ENCODE data around the gene SLC4A11. TPM values are rescaled to one million over a fixed set of nuclear protein-coding genes. Genes with fewer than 3 reads are reported as not detected.
"Not testable (repeated sequence)": the region's sequence is repeated elsewhere in the genome, so short reads cannot be mapped to it uniquely, and the experiment has no call there.

The SLC4A11 gene
- polyA plus RNA-seq, 3 donors: 2.3 to 3.4 (median 3.0) TPM

GRCh38 chr20:3187861-3188260, 51.1 kb downstream of the SLC4A11 start:
- not testable (repeated sequence) for DNase-seq (ENCODE audit: extremely low read depth in 1 of 11, low read depth in 9 of 11, low spot score in 4 of 11)

GRCh38 chr20:3183896-3184612, 54.9 kb downstream of the SLC4A11 start:
- DNase-seq (ENCODE audit: extremely low read depth in 1 of 11, low read depth in 9 of 11, low spot score in 4 of 11): no peak

- not testable (repeated sequence) for DNase-seq (ENCODE audit: extremely low read depth in 1 of 11, low read depth in 9 of 11, low spot score in 4 of 11)
Measured at GRCh38 chr20:3182429-3182828, 56.6 kb downstream of the SLC4A11 start.

DNA sequence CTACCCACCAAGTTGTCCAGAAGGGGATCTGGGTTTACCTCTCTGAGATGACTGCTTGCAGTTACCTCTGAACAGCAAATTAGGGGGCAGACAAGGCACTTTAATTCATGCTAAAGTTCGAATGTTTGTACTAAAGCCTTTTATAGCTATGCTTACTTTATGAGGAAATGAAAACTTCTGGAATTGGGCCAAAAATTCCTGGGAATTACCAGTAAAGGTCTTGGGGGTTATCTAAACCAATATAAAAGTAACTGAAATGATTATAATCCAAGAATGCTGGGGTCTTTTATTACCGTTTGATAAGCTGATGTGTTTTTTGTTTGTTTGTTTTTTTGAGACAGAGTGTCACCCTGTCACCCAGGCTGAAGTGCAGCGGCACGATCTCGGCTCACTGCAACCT, 57.7 kb downstream of the SLC4A11 start:
- DNase-seq (ENCODE audit: extremely low read depth in 1 of 11, low read depth in 9 of 11, low spot score in 4 of 11): no peak

DNA sequence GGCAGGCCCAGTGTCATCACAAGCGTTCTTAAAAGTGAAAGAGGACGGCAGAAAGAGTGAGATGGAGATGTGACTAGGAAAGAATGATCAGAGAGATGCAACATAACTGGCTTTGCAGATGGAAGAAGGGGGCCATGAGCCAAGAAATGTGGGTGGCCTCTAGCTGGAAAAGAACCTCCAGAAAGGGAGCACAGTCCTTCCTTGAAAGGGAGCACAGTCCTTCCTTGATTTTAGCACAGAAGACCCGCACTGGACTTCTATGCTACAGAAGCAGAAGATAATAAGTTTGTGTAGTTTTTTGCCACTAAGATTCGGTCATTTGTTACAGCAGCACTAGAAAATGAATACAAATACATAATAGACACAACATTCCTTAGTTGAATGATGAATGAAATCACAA, 58.7 kb downstream of the SLC4A11 start:
- DNase-seq (ENCODE audit: extremely low read depth in 1 of 11, low read depth in 9 of 11, low spot score in 4 of 11): no peak

DNA sequence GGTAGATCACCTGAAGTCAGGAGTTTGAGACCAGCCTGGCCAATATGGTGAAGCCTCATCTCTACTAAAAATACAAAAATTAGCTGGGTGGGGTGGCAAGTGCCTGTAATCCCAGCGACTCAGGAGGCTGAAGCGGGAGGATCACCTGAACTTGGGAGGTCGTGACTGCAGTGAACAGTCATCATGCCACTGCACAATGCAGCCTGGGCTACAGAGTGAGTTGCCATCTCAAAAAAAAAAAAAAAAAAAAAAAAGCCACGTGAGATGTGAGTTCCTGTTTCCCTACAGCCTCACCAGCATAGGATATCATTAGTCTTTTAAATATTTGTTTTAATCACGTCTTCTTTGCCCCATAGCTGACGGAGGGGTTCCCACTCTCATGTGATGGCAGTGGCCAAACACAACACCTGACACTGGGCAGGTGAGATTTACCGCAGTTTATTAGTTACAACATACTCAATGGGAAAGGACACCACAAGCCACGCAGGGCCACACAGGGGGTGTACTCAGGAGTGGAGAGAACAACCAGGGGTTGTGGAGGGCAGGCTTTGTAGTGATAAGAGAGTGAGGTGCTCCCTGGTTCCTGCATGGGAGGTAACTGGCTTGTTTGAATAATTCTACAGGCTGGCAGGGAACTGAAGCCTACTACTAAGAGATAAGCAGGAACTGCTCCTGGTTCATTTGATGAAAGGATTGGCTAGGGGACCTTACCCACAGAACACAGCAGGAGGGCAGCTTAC, 61.1 kb downstream of the SLC4A11 start:
- no peak for DNase-seq (ENCODE audit: extremely low read depth in 1 of 11, low read depth in 9 of 11, low spot score in 4 of 11)

Other genes starting within 250 kb of the SLC4A11 start
- under 1 TPM; 0.34 to 0.53 (median 0.45) TPM for gene GNRH2, start 195.6 kb downstream of the SLC4A11 start, polyA plus RNA-seq (ENCODE audit: insufficient read length in 3 of 3)
- gene MRPS26, start 193.1 kb downstream of the SLC4A11 start, polyA plus RNA-seq (ENCODE audit: insufficient read length in 3 of 3): 10 to 100 TPM; 47.7 to 73.0 (median 61.6) TPM
- gene OXT, start 167.6 kb downstream of the SLC4A11 start, polyA plus RNA-seq (ENCODE audit: insufficient read length in 3 of 3): 1 to 10 TPM in 1 of 3 donors, under 1 TPM in 2; 0.47 to 1.5 (median 0.64) TPM
- gene AVP, start 154.5 kb downstream of the SLC4A11 start, polyA plus RNA-seq (ENCODE audit: insufficient read length in 3 of 3): under 1 TPM; 0.33 to 0.64 (median 0.54) TPM
- 10 to 100 TPM; 17.1 to 20.0 (median 19.2) TPM for gene FASTKD5, start 79.3 kb downstream of the SLC4A11 start, polyA plus RNA-seq (ENCODE audit: insufficient read length in 3 of 3)
- gene UBOX5, start 79.3 kb downstream of the SLC4A11 start, polyA plus RNA-seq (ENCODE audit: insufficient read length in 3 of 3): 10 to 100 TPM in 1 of 3 donors, 1 to 10 TPM in 2; 8.4 to 11.1 (median 9.5) TPM
- 10 to 100 TPM; 12.0 to 21.5 (median 16.0) TPM for gene LZTS3, start 65.6 kb downstream of the SLC4A11 start, polyA plus RNA-seq (ENCODE audit: insufficient read length in 3 of 3)
- gene DDRGK1, start 34.5 kb downstream of the SLC4A11 start, polyA plus RNA-seq (ENCODE audit: insufficient read length in 3 of 3): 10 to 100 TPM; 44.0 to 60.2 (median 57.1) TPM
- gene ITPA, start 29.7 kb downstream of the SLC4A11 start, polyA plus RNA-seq (ENCODE audit: insufficient read length in 3 of 3): 10 to 100 TPM; 46.3 to 70.3 (median 54.3) TPM
- gene DNAAF9, start 168.5 kb upstream of the SLC4A11 start, polyA plus RNA-seq (ENCODE audit: insufficient read length in 3 of 3): 10 to 100 TPM; 25.4 to 37.5 (median 29.8) TPM
- gene ATRN, start 231.8 kb upstream of the SLC4A11 start, polyA plus RNA-seq (ENCODE audit: insufficient read length in 3 of 3): 10 to 100 TPM; 49.6 to 53.7 (median 51.5) TPM

Measured in renal cortex interstitium (tissue), 11 donors.